Dendritic cell treated with granulocyte-macrophage colony-stimulating factor and Interleukin-4, amounts not matched to agents 40 ng/mL and 50 ng/mL, for 4 days (primary cell): ENCODE measurements around the gene WFDC13.

ENCODE experiments used
- H3K27ac Mint-ChIP-seq: one replicate; pipeline ENCODE4 v1.8.0; 2022; ENCODE audit warnings: mild to moderate bottlenecking, mixed read lengths
- H3K27me3 Mint-ChIP-seq: one replicate; pipeline ENCODE4 v1.8.0; 2022; ENCODE audit warnings: mild to moderate bottlenecking, mixed read lengths
- H3K36me3 Mint-ChIP-seq: one replicate; pipeline ENCODE4 v1.8.0; 2022; ENCODE audit warnings: low read depth, mixed read lengths
- H3K4me1 Mint-ChIP-seq: one replicate; pipeline ENCODE4 v1.8.0; 2022; ENCODE audit warnings: low read depth, mixed read lengths
- H3K4me3 Mint-ChIP-seq: one replicate; pipeline ENCODE4 v1.8.0; 2022; ENCODE audit warnings: mild to moderate bottlenecking, moderate library complexity, mixed read lengths
- H3K9me3 Mint-ChIP-seq: one replicate; pipeline ENCODE4 v1.8.0; 2022; ENCODE audit warnings: mixed read lengths
- intact Hi-C: fragments of 100-400 bp; cut with micrococcal nuclease; formaldehyde crosslinking; loops from one replicate; pipeline ENCODE4 v1.15.0; 2022

The WFDC13 gene

DNA sequence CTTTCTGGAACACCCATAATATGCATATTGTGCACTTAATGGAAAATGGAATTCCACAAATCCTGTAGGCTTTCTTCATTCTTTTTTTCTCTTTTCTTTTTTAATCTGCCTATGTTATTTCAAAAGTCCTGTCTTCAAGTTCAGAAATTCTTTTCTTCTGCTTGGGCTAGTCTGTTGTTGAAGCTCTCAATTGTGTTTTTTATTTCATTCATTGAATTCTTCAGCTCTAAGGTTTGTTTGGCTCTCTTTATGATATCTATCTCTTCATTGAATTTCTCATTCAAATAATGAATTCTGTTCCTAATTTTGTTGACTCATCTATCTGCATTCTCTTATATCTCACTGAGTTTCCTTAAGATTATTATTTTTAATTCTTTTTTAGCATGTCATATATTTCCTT, 30.4 kb downstream of the WFDC13 start:
- no peak overlapping the region for H3K4me3 Mint-ChIP-seq
- H3K27me3 Mint-ChIP-seq = peaks cover 7% of the 10 kb centered on the region
- intact Hi-C loops = no loop called here
- no peaks in the 10 kb centered on the region for H3K36me3 Mint-ChIP-seq
- no peak overlapping the region for H3K27ac Mint-ChIP-seq
- H3K4me1 Mint-ChIP-seq = no peaks in the 10 kb centered on the region
- peaks cover 32% of the 10 kb centered on the region for H3K9me3 Mint-ChIP-seq

DNA sequence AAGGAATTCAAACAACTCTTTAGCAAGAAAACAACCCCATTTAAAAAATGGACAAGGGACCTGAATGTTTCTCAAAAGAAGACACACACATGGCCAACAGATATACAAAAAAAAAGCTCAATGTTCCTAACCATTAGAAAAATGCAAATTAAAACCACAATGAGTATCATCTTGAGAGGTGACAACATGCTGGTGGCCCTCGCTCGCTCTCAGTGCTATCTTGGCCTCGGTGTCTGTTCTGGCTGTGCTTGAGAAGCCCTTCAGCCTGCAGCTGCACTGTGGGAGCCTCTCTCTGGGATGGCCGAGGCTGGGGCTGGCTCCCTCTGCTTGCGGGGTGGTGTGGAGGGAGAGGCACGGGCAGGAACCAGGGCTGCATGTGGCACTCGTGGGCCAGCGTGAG, 33.7 kb downstream of the WFDC13 start:
- H3K27me3 Mint-ChIP-seq = peaks cover 3% of the 10 kb centered on the region
- no peak overlapping the region for H3K4me3 Mint-ChIP-seq
- no peaks in the 10 kb centered on the region for H3K4me1 Mint-ChIP-seq
- intact Hi-C loops = no loop called here
- H3K27ac Mint-ChIP-seq = no peak overlapping the region
- no peaks in the 10 kb centered on the region for H3K36me3 Mint-ChIP-seq
- peaks cover 31% of the 10 kb centered on the region for H3K9me3 Mint-ChIP-seq

DNA sequence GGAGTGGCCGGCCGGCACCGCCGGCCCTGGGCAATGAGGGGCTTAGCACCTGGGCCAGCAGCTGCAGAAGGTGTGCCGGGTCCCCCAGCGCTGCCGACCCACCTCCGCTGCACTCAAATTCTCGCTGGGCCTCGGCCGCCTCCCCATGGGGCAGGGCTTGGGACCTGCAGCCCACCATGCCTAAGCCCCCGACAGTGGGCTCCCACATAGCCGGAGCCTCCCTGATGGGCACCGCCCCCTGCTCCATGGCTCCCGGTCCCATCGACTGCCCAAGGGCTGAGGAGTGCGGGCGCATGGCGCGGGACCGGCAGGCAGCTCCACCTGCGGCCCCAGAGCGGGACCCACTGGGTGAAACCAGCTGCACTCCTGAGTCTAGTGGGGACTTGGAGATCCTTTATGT, 34.1 kb downstream of the WFDC13 start:
- no peak overlapping the region for H3K4me3 Mint-ChIP-seq
- no peaks in the 10 kb centered on the region for H3K36me3 Mint-ChIP-seq
- H3K27ac Mint-ChIP-seq = no peak overlapping the region
- peaks cover 6% of the 10 kb centered on the region for H3K27me3 Mint-ChIP-seq
- no peaks in the 10 kb centered on the region for H3K4me1 Mint-ChIP-seq
- peaks cover 27% of the 10 kb centered on the region for H3K9me3 Mint-ChIP-seq
- intact Hi-C loops = no loop called here

DNA sequence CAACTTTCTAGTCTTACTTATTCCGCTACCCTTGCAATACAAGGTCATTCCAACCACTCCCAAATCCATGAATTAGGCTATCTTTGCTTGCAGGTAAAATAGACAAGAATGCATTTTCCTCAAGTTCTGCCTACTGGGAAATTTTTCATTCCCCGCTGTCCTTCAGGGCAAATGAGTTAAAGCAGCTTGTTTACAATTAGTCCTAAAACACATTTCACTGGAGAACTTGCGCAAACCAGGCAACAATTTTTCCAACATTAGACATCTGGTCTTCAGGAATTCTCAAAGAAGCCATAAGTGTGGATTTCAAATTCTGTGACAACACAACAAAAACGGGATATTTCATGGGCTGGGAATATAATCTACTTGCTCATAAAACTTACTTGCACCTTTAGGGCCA, 40.8 kb downstream of the WFDC13 start:
- Mint-ChIP-seq H3K4me1 (no peaks in the 10 kb centered on the region), H3K36me3 (no peaks in the 10 kb centered on the region), H3K27me3 (peaks cover 4% of the 10 kb centered on the region), H3K9me3 (no peaks in the 10 kb centered on the region), H3K27ac (no peak overlapping the region), H3K4me3 (no peak overlapping the region)
- intact Hi-C loops = no loop called here

DNA sequence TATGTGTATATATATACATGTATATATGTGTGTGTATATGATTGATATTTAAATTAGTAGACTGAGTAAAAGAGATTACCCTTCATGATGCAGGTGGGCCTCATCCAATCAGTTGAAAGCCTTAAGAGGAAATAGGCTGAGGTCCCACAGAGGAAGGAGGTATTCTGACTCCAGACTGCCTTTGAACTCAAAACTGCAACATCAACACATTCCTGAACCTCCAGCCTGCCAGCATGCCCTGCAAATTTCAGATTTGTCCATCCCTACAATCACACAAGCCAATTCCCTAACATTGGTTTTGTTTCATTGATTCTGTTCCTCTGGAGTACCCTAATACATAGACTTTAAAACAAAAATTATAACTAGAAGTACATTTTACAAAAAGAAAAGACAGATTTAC, 43.2 kb downstream of the WFDC13 start:
- Mint-ChIP-seq H3K4me3 (no peak overlapping the region), H3K4me1 (no peaks in the 10 kb centered on the region), H3K27ac (no peak overlapping the region), H3K36me3 (no peaks in the 10 kb centered on the region), H3K27me3 (peaks cover 13% of the 10 kb centered on the region), H3K9me3 (no peaks in the 10 kb centered on the region)
- intact Hi-C loops = no loop called here

DNA sequence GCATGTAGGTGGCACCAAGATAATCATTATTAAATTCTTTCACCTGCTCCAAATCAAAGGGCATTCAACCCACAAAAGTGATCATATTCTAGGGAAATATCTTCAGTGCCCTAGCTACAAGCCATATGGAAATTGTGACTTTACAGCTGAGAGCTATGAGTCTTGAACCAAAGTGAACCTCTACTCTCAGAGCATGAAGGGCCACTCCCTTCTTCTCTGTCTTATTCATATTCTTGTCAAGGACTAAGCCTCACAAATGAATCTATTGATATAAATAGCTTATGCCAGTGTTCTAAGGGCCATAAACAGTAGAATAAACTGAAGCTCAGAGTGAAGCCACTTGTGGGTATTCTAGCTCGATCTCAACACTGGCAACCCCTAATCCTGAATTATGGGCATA, 49.9 kb downstream of the WFDC13 start:
- Mint-ChIP-seq H3K27ac (no peak overlapping the region), H3K27me3 (peaks cover 19% of the 10 kb centered on the region), H3K36me3 (no peaks in the 10 kb centered on the region), H3K4me1 (no peaks in the 10 kb centered on the region), H3K9me3 (no peaks in the 10 kb centered on the region), H3K4me3 (no peak overlapping the region)
- intact Hi-C loops = no loop called here

DNA sequence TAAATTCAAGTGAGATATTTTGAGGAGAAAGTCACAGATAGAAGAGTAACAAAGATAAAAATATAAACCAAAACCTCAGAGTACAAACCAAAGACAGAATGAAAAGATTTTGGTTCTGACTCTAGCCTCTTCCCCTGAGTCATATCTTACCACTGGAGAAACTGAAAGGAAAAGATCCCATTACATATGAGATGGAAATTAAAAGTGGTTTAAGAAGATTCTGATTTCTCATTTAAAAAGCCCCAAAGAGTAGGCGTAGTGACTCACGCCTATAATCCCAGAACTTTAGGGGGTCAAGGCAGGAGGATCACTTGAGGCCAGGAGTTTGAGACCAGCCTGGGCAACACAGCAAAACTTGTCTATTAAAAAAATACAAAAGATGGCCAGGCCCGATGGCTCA, 50.9 kb downstream of the WFDC13 start:
- peaks cover 18% of the 10 kb centered on the region for H3K27me3 Mint-ChIP-seq
- no peaks in the 10 kb centered on the region for H3K9me3 Mint-ChIP-seq
- H3K4me3 Mint-ChIP-seq = no peak overlapping the region
- H3K36me3 Mint-ChIP-seq = no peaks in the 10 kb centered on the region
- H3K4me1 Mint-ChIP-seq = no peaks in the 10 kb centered on the region
- intact Hi-C loops = no loop called here
- H3K27ac Mint-ChIP-seq = no peak overlapping the region

DNA sequence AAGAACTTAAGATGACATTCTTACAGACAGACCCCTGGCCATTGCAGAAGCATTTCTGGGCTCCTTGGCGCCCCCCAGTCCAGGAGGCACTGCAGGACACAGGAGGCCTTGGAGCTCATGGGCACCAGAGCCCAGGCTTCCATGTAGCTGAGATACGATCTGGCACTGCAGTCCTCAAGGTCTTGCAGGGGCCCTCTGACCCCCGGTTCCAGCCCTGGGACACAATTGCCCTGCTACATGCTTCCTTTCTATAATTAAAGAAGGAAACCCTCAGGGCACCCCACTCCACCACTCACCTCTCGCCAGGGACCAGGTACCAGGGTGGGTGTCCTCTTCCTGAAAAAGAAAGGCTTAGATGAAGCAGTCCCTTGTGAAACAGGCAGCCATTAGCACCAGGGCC, 56.3 kb downstream of the WFDC13 start:
- Mint-ChIP-seq H3K27me3 (peaks cover 12% of the 10 kb centered on the region), H3K36me3 (no peaks in the 10 kb centered on the region), H3K9me3 (no peaks in the 10 kb centered on the region), H3K27ac (no peak overlapping the region), H3K4me3 (no peak overlapping the region), H3K4me1 (no peaks in the 10 kb centered on the region)
- intact Hi-C loops = no loop called here
